Measurements from ENCODE around the gene FAM124A.

Gene FAM124A

GRCh38 chr13:51243832-51244231, 21.6 kb downstream of the FAM124A start:
- DNase-seq: no peak

GRCh38 chr13:51244637-51245405, 22.6 kb downstream of the FAM124A start:
- DNase-seq: no peak

GRCh38 chr13:51245583-51245982, 23.4 kb downstream of the FAM124A start:
- no peak for DNase-seq

GRCh38 chr13:51246025-51246417, 23.8 kb downstream of the FAM124A start:
- DNase-seq: no peak

GRCh38 chr13:51246418-51247277, 24.4 kb downstream of the FAM124A start:
- no peak for DNase-seq

GRCh38 chr13:51249255-51249654, 27.1 kb downstream of the FAM124A start:
- DNase-seq: no peak

- DNase-seq: no peak
Observed at GRCh38 chr13:51249770-51250741, 27.9 kb downstream of the FAM124A start.

GRCh38 chr13:51251480-51251879, 29.3 kb downstream of the FAM124A start:
- DNase-seq: no peak

- DNase-seq: no peak
Observed at GRCh38 chr13:51252954-51253532, 30.8 kb downstream of the FAM124A start.

- no peak for DNase-seq
Observed at GRCh38 chr13:51255556-51255955, 33.4 kb downstream of the FAM124A start.

GRCh38 chr13:51257187-51257586, 35.0 kb downstream of the FAM124A start:
- DNase-seq: no peak

GRCh38 chr13:51258612-51259548, 36.7 kb downstream of the FAM124A start:
- no peak for DNase-seq

GRCh38 chr13:51260154-51260553, 38.0 kb downstream of the FAM124A start:
- no peak for DNase-seq

GRCh38 chr13:51261610-51262249, 39.5 kb downstream of the FAM124A start:
- no peak for DNase-seq

GRCh38 chr13:51262501-51263211, 40.5 kb downstream of the FAM124A start:
- DNase-seq: no peak

GRCh38 chr13:51266642-51267041, 44.4 kb downstream of the FAM124A start:
- no peak for DNase-seq

GRCh38 chr13:51267622-51268021, 45.4 kb downstream of the FAM124A start:
- DNase-seq: no peak

GRCh38 chr13:51269039-51269438, 46.8 kb downstream of the FAM124A start:
- no peak for DNase-seq

GRCh38 chr13:51270623-51271415, 48.6 kb downstream of the FAM124A start:
- no peak for DNase-seq
